Hippocampal formation (tissue), 2 donors: ENCODE measurements around the gene EARS2.
A peak's percentile ranks its signal among the peaks of the same experiment; 100 is the strongest.
"Not testable (repeated sequence)": the region's sequence is repeated elsewhere in the genome, so short reads cannot be mapped to it uniquely, and the experiment has no call there.

Experiments used
- DNase-seq, 2 donors: peaks; one replicate each; lab custom pipeline; 2025; lab: John Stamatoyannopoulos, UW

The EARS2 gene

DNA sequence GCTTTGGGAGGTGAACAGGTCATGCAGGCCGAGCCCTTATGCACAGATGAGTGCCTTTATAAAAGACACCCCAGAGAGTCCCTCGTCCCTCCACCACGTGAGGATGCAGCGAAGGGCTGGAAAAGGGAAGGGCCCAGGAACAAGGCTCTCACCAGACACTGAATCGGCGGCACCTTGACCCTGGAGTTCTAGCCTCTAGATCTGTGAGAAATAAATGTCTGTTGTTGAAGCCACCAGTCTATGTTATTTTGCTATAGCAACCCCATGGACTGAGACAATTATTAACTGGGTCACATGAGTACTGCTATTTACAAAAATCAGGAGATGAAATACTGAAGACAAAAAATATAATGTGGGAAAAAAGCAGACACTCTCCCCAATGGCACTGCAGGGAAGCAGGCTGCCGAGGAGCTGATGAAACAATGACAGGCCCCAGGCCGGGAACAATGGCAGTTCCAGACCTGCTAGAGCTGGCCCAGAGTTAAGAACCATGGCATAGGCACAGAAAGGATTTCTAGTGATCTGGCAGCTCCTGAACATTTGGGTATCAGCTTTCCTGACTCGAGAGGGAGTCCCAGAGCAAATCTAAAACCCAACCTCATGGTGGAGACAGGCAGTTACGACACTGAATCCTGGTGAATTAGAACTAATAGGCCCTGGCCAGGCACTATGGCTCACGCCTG lies 29.0 kb downstream of the EARS2 start:
- DNase-seq: no peak

- no peak for DNase-seq
Observed at GRCh38 chr16:23524886-23525285, 32.3 kb downstream of the EARS2 start.

DNA sequence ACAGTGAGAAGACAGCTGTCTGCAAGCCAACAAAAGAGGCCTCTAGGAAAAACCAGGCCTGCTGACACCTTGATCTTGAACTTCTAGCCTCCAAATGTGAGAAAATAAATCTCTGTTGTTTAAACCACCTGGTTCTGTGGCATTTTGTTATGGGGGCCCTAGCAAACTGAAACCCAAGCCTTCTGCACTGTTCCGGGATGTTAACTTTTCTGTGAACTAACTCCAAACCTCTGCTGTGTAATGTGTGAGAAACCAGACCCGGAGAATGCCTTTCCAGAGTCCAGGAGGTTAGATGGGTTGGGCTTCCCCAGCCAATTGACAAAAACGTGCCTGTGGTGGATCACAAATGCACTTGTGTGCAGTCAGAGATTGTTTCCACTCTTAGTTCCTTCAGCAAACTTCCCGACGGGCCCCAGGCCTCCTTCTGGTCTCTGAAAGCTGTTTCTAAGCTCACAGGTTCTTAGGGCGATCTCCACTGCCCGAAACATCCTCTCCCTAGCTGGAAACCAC lies 33.2 kb downstream of the EARS2 start:
- DNase-seq: no peak

DNA sequence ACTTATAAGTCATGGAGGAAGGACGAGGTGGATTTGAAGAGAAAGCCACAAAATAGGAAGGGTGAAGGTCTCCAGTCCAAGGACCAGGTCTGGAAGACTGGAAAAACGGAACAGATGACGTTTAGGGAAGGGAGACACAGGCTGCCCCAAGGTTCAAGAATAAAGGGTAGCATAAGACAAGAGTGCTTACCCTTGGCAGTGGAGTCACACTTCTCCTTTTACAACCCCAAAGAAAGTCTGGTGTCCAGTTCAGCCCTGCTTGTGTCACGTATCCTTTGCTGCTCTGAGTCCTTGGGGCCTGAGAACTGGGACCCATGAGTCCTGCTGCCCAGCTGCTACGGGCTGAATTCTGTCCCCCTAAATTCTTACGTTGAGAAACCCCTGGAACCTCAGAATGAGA lies 33.8 kb downstream of the EARS2 start:
- no peak for DNase-seq

DNA sequence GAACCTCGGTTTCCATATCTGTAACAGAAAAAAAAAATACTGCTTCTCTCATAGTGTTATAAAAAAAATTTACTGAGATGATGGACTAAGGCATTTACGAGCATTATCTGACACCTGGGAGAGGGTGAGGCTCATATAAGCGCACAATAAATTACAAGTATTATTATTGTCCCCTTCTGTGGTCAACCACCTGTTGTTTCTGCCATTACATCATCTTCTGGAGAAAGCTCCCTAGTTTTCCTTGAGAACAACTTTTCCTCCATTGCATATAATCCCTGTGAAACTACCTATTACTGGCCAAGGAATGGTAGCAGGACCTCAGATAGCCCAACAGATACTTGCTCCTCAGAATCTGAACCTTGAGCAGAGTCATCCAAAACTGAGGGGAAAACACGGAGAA lies 35.2 kb downstream of the EARS2 start:
- no peak for DNase-seq

DNA sequence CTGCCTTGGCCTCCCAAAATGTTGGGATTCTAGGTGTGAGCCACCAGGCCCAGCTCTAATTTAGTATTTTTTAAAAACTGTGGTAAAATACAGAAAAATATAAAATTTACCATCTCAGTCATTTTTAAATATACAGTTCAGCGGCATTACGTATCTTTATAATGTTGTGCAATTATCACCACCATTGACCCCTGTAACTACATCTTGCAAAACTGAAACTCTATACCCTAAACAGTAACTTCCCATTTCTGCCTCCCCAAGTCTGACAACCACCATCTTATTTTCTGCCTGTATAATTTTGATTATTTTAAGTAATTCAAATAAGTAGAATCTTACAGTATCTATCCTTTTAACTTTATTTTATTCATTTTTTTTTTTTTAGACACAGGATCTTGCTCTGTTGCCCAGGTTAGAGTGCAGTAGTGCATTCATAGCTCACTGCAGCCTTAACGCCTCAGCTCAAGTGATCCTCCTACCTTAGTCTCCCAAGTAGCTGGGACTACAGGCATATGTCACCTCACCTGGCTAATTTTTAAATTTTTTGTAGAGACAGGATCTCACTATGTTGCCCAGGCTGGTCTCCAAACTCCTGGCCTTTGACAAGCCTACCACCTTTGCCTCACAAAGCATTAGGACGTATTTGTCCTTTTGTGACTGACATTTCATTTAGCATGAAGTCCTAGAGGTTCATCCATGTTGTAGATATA lies 36.0 kb downstream of the EARS2 start:
- no peak for DNase-seq

- no peak for DNase-seq
Observed at GRCh38 chr16:23520500-23520899, 36.6 kb downstream of the EARS2 start.

DNA sequence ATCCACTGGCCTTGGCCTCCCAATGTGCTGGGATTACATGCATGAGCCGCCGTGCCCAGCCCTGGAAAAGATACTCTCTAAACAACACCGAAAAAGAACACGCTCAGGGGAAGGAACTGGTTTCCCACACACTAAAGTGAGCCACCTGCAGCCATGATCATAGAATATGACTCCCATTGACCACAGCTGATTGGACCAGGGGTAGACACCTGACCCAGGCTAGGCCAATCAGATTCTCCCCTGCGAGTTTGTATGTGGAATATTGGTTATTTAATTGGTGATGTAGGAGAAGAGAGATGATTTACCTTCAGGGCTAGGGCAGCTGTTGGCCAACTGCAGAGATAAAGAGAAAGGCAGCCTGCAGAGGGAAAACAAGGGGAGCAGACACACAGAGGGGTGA lies 37.9 kb downstream of the EARS2 start:
- no peak for DNase-seq

DNA sequence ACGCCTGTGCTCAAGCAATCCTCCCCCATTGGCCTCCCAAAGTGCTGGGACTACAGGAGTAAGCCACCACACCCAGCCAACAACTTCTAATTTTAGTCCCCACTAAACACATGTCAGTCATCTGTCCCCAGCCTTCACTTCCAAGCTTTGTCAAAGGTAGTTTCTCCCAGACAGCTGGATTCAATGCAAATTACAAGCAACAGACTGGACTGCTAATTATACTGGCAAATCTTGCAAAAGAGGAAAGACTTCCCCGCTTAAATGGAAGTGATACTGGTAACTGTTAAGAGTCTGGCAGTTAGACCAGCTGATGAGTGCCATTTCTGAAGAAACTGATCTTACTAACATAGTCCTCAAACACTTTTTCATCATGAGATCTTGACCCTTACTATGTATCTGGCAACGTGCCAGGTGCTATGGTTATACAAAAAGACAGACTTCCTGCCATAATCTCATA lies 38.7 kb downstream of the EARS2 start:
- DNase-seq: no peak

DNA sequence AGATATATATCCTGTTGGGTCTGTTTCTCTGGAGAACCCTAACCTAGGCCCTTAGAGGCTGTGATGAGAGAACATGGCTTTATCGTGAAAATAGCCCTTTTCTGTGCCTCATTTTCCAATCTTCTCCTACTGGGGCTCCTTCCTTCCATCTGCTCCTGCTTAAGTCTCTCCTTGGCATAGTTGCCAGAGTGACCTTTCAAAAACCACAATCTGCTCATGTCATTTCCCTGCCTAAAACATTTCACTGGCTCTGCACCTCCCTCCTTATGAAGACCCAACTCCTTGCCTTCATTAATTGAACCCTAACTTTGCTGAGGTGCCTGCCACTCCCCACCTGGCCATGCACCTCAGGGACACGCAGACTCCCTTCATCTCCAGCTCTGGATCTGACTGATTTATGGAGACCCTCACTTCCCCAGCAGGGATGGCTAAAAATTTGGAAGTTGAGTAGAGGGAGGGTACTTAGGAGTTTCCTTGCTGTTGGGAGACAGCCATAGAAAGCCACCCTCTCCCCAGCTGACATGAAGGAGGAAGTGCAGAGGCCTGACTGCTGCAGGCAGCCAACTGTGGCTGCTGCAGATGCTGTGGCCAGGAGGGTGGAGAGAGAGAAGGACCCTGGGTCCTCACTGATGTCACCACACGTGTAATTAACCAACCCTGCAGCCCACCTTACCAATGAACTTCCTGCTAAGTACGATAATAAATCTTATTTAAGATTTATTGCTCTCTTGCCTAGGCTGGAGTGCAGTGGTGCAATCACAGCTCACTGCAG lies 40.6 kb downstream of the EARS2 start:
- DNase-seq: no peak

DNA sequence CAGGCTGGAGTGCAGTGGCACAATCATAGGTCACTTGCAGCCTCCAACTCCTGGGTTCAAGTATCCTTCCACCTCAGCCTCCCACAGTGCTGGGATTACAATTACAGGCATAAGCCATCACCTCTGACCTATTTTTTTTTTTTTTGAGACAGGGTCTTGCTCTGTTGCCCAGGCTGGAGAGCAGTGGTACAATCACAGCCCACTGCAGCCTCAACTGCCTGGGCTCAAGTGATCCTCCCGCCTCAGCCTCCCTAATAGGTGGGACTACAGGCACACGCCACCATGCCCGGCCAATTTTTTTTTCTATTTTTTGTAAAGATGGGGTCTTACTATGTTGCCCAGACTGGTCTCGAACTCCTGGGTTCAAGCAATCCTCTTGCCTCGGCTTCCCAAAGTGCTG lies 41.3 kb downstream of the EARS2 start:
- DNase-seq: no peak

DNA sequence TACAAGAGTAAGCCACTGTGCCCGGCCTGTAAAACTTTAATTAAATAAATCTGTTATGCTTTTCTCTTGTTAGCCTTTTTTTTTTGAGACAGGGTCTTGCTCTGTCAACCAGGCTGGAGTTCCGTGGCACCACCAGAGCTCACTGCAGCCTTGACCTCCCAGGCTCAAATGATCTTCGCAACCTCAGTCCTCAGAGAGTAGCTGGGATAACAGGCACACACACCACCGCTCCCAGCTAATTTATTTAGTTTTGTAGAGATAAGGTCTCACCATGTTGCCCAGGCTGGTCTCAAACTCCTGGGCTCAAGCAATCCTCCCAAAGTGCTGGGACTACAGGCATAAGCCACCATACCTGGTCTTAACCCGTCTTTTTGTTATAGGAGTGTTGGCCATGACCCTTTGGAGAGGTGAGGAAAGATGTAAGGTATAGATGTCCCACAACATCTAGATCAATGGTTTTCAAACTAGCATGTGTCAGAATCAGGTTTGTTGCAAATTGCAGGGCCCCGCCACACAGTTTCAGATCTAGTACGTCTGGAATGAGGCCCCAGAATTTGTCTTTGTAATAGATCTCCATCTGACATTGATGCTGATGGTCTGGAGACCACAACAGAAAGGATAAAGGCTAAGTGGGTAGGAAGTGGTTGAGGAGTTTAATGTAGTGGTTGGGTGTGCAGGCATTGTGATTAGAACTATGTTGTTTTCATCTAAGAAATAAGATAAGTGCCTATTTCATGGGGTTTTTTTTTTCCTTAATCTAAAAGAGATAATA lies 42.6 kb downstream of the EARS2 start:
- DNase-seq: no peak

DNA sequence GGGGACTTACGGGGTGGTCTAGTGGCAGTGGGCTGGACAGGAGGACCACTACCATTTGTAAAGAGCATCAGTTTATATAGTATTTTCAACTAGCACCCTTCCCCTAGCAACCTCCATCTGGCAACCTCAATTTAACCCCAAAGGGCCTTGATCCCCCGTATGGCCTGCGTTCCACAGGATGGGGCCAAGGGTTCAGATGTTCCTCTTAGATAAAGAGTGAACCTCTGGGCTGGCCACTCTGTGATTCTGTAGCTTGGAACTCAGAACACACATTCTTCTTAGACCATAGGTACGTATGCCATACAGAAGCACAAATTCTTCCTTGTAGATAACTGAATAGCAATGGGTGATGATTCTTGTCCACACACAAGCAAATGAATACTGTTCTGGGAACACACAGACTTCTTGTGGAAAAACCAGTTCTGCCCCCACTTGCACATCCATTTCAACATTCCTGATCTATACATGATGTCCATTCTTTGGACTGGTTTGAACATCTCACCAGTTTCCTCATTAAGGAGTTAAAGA lies 44.9 kb downstream of the EARS2 start:
- DNase-seq: no peak

DNA sequence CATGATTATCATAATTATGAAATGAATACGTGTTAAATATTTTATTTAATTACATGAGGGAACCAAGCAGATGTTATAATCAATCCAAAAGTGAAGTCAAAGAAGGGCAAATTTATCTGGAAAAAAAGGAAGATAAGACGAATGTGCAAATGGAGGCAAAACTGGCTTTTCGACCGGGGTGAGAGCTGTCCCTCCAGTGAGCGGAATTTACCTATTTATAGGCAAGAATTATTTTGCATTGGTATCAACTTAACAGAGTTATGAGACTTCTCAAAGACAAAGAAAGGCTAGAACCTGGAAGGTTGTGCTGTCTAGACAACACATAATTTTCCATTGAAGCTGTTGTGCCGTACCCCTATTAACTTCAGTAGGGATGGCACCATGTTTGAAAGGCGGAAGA lies 45.4 kb downstream of the EARS2 start:
- DNase-seq: no peak

GRCh38 chr16:23510915-23511270 lies 46.3 kb downstream of the EARS2 start:
- DNase-seq: not testable (repeated sequence)

DNA sequence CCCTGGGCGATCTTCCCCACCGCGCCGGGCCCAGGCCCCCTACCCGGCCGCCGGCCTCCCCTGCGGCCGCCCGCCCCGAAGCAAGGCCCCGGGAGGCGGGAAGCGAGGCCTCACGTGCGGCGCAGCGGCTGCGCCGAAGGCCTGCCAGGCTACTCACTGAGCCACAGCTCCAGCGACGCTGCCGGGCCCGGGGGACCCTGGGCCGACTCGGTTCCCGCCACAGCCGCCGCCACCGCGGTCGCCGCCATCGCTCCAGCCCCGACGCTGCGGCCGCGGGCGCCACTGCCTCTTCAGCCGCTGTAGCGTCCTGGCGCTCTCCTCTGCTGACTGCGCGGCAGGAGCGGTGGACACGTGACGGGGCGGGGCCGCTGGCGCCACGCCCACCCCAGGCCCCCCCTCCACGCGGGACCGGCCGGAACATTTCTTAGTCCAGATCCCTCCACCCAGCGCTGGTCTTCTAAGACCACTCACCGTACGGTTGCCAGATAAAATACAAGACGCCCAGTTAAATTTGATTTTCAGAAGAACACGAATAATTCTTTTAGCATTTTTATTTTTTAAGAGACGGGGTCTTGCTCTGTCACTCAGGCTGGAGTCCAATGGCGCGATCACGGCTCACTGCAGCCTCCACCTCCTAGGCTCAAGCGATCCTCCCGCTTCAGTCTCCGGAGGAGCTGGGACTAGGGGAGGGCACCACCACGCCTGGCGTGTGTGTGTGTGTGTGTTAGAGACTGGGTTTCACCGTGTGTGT lies 46.8 kb downstream of the EARS2 start, which contains the start of gene GGA2:
Gene GGA2, minus strand, starts transcription at position 331 of the 751 bp plus-strand sequence. Its CDS starts 83 bp downstream, at position 248.
- peak; percentile 34 to 75 for DNase-seq

GRCh38 chr16:23509782-23510163 lies 47.4 kb downstream of the EARS2 start:
- DNase-seq: no peak

DNA sequence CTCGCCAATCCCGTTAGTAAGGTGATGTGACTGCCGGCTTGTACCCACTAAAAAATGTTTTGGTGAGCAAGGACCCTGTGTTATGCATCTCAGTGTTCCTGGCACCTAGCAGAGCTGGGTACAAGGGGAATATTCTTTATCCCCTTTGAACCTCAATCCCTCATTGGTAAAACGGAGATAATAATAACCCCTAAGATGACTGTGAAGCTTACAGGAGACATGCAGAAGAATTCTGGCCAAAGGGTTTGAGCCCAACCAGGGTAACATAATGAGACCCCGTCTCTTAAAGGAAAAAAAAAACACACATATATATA lies 47.8 kb downstream of the EARS2 start:
- DNase-seq: no peak

- DNase-seq: no peak
Observed at GRCh38 chr16:23508589-23509440, 48.3 kb downstream of the EARS2 start.

DNA sequence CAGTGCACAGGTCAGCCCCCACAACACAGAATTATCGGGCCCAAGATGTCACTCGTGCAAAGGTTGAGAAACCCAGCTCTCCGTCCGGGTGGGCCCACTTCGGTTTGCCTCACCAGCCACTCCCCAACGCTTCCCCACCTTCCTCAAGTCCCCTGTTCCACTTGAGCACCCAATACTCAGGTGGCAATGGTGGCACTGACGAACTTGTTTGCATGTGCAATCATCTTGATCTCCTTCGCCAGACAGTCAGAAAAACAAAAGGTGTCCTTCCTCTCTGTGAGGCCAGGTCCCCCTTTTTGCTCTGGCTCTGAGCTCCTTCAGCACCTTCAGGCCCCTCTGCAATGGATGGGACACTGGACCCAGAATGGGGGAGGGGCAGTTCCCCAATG lies 50.5 kb downstream of the EARS2 start:
- no peak for DNase-seq
